Mesodermal cell (in vitro differentiated cells): ENCODE results near the gene SPSB1.

Experiments used
- H3K27ac ChIP-seq: 2 replicates; pipeline ENCODE4 v1.7.0; 2013; ENCODE audit warnings: mild to moderate bottlenecking, low read depth, low read length, moderate library complexity; ENCODE audit not compliant: severe bottlenecking
- H3K36me3 ChIP-seq: 2 replicates; pipeline ENCODE4 v1.7.1; 2013; ENCODE audit warnings: mild to moderate bottlenecking, low read length, moderate library complexity; ENCODE audit not compliant: control insufficient read depth, insufficient read depth
- H3K4me1 ChIP-seq: one replicate; pipeline ENCODE4 v1.7.1; 2013; ENCODE audit warnings: mild to moderate bottlenecking, low read length; ENCODE audit not compliant: insufficient read depth, control insufficient read depth, poor library complexity, severe bottlenecking
- H3K4me3 ChIP-seq: 2 replicates; pipeline ENCODE4 v1.7.0; 2013; ENCODE audit warnings: low read length, control low read depth, mild to moderate bottlenecking; ENCODE audit not compliant: insufficient read depth, poor library complexity, severe bottlenecking; ENCODE audit errors: extremely low read depth
- H3K9me3 ChIP-seq: 2 replicates; pipeline ENCODE4 v1.7.1; 2013; ENCODE audit warnings: mild to moderate bottlenecking, low read length, moderate library complexity; ENCODE audit not compliant: control insufficient read depth
- WGBS, 2 experiments: methylation state at CpG; one replicate each; pipeline ENCODE4 v1.1.5; 2013; ENCODE audit warnings: missing lambda C conversion rate in 2 of 2; ENCODE audit not compliant: insufficient coverage in 2 of 2; 5-methylcytosine and 5-hydroxymethylcytosine counted together

Gene SPSB1

GRCh38 chr1:9270290-9270883 is 22.3 kb upstream of the SPSB1 start:
- Histone ChIP-seq H3K27ac (no peak overlapping the region), H3K4me1 (peaks cover 28% of the 10 kb centered on the region), H3K4me3 (no peak overlapping the region), H3K9me3 (no peaks in the 10 kb centered on the region), H3K36me3 (no peaks in the 10 kb centered on the region)
- WGBS, 2 experiments, result 77 to 85% methylated on average over 8 to 14 of the region's 15 CpGs

GRCh38 chr1:9271283-9271682 is 21.4 kb upstream of the SPSB1 start:
- Histone ChIP-seq H3K9me3 (no peaks in the 10 kb centered on the region), H3K4me1 (peaks cover 29% of the 10 kb centered on the region), H3K27ac (no peak overlapping the region), H3K36me3 (no peaks in the 10 kb centered on the region), H3K4me3 (no peak overlapping the region)
- 83 to 84% methylated on average over 6 to 9 of the region's 11 CpGs for whole genome bisulfite sequencing, 2 experiments

GRCh38 chr1:9271861-9272595 is 20.7 kb upstream of the SPSB1 start:
- Histone ChIP-seq H3K9me3 (no peaks in the 10 kb centered on the region), H3K4me1 (peaks cover 26% of the 10 kb centered on the region), H3K27ac (no peak overlapping the region), H3K4me3 (no peak overlapping the region), H3K36me3 (no peaks in the 10 kb centered on the region)
- 94 to 95% methylated on average over 22 to 24 of the region's 24 CpGs for WGBS, 2 experiments

GRCh38 chr1:9273177-9273576 is 19.5 kb upstream of the SPSB1 start:
- Histone ChIP-seq H3K4me1 (peaks cover 26% of the 10 kb centered on the region), H3K36me3 (no peaks in the 10 kb centered on the region), H3K27ac (no peak overlapping the region), H3K4me3 (no peak overlapping the region), H3K9me3 (no peaks in the 10 kb centered on the region)
- 87 to 89% methylated on average over 8 to 11 of the region's 11 CpGs for WGBS, 2 experiments

- no peaks in the 10 kb centered on the region for H3K36me3 ChIP-seq
- H3K9me3 ChIP-seq, result no peaks in the 10 kb centered on the region
- WGBS, 2 experiments, result 93 to 96% methylated on average over 9 of the region's 10 CpGs
- H3K4me3 ChIP-seq, result no peak overlapping the region
- H3K27ac ChIP-seq, result no peak overlapping the region
- peaks cover 29% of the 10 kb centered on the region for H3K4me1 ChIP-seq
These were observed 17.5 kb upstream of the SPSB1 start for GRCh38 chr1:9275161-9275560.

GRCh38 chr1:9275567-9276034 is 17.1 kb upstream of the SPSB1 start:
- H3K27ac ChIP-seq, result peak overlapping the region; percentile 3
- no peak overlapping the region for H3K4me3 ChIP-seq
- H3K9me3 ChIP-seq, result no peaks in the 10 kb centered on the region
- 67 to 68% methylated on average over 11 to 12 of the region's 12 CpGs for WGBS, 2 experiments
- no peaks in the 10 kb centered on the region for H3K36me3 ChIP-seq
- peaks cover 26% of the 10 kb centered on the region for H3K4me1 ChIP-seq

- H3K36me3 ChIP-seq, result no peaks in the 10 kb centered on the region
- no peaks in the 10 kb centered on the region for H3K9me3 ChIP-seq
- H3K4me3 ChIP-seq, result no peak overlapping the region
- H3K27ac ChIP-seq, result no peak overlapping the region
- peaks cover 37% of the 10 kb centered on the region for H3K4me1 ChIP-seq
- 93 to 100% methylated on average over 3 to 4 of the region's 5 CpGs for WGBS, 2 experiments
These were observed 14.6 kb upstream of the SPSB1 start for GRCh38 chr1:9278116-9278515.

GRCh38 chr1:9278585-9279153 is 14.0 kb upstream of the SPSB1 start:
- 86 to 89% methylated on average over 7 to 9 of the region's 10 CpGs for WGBS, 2 experiments
- no peaks in the 10 kb centered on the region for H3K36me3 ChIP-seq
- no peak overlapping the region for H3K4me3 ChIP-seq
- peaks cover 37% of the 10 kb centered on the region for H3K4me1 ChIP-seq
- H3K9me3 ChIP-seq, result no peaks in the 10 kb centered on the region
- H3K27ac ChIP-seq, result no peak overlapping the region

- peaks cover 5% of the 10 kb centered on the region for H3K9me3 ChIP-seq
- WGBS, 2 experiments, result 65 to 71% methylated on average over 15 to 21 of the region's 23 CpGs
- peaks cover 37% of the 10 kb centered on the region for H3K4me1 ChIP-seq
- H3K4me3 ChIP-seq, result no peak overlapping the region
- no peak overlapping the region for H3K27ac ChIP-seq
- H3K36me3 ChIP-seq, result no peaks in the 10 kb centered on the region
These were observed 13.4 kb upstream of the SPSB1 start for GRCh38 chr1:9279172-9279840.

GRCh38 chr1:9280015-9280860 is 12.5 kb upstream of the SPSB1 start:
- peaks cover 35% of the 10 kb centered on the region for H3K4me1 ChIP-seq
- H3K27ac ChIP-seq, result no peak overlapping the region
- H3K4me3 ChIP-seq, result no peak overlapping the region
- H3K9me3 ChIP-seq, result peaks cover 7% of the 10 kb centered on the region
- 31 to 41% methylated on average over 19 to 24 of the region's 36 CpGs for WGBS, 2 experiments
- H3K36me3 ChIP-seq, result no peaks in the 10 kb centered on the region
